HG03060 (cell line): ENCODE data around the gene ISL2.

Source experiments
- ATAC-seq: cut with Tn5 transposase; IDR thresholded peaks from one replicate; pipeline ENCODE4 v1.9.1; 2021; ENCODE audit warnings: low read depth, moderate number of reproducible peaks; ENCODE audit not compliant: unreplicated experiment

Gene ISL2

DNA sequence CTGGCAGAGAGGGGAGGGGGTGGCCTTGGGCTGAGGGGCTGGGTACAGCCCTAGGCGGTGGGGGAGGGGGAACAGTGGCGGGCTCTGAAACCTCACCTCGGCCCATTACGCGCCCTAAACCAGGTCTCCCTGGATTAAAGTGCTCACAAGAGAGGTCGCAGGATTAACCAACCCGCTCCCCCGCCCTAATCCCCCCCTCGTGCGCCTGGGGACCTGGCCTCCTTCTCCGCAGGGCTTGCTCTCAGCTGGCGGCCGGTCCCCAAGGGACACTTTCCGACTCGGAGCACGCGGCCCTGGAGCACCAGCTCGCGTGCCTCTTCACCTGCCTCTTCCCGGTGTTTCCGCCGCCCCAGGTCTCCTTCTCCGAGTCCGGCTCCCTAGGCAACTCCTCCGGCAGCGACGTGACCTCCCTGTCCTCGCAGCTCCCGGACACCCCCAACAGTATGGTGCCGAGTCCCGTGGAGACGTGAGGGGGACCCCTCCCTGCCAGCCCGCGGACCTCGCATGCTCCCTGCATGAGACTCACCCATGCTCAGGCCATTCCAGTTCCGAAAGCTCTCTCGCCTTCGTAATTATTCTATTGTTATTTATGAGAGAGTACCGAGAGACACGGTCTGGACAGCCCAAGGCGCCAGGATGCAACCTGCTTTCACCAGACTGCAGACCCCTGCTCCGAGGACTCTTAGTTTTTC lies 4.9 kb downstream of the ISL2 start:
- no peak for ATAC-seq

DNA sequence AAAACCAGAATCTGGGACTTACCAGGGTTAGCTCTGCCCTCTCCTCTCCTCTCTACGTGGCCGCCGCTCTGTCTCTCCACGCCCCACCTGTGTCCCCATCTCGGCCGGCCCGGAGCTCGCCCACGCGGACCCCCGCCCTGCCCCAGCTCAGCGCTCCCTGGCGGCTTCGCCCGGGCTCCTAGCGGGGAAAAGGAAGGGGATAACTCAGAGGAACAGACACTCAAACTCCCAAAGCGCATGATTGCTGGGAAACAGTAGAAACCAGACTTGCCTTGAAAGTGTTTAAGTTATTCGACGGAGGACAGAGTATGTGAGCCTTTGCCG lies 5.4 kb downstream of the ISL2 start:
- no peak for ATAC-seq

DNA sequence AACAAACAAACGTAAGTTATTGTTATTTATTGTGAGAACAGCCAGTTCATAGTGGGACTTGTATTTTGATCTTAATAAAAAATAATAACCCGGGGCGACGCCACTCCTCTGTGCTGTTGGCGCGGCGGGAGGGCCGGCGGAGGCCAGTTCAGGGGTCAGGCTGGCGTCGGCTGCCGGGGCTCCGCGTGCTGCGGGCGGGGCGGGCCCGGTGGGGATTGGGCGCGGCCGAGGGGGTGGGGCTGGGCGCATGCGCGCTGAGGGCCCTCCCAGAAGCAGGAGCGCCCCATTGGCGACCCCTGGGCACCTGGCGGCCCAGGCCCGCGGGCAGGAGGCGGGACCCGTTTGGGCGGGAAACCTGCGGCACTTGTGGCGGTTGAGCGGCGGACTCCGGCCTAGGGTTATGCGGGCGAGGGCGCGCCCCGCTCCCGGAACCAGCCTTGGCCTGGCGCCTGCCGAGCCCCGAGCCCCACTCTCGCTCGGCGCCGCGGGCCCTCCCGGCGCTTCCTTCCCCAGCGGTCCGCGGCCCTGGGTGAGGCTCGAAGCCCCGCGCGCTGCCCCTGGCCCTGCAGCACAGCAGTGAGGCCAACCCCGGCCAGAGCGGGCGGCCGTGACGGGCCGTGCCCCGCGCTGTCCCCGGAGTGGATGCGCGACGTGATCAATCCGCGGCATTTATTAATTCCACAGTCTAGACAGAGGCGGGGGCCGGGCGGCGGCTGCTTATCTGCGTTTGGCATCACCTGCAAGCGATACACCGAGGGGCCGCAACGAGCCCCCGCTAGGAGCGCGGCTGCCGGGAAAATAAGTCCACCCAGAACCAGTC lies 6.0 kb downstream of the ISL2 start:
- ATAC-seq, result no peak

DNA sequence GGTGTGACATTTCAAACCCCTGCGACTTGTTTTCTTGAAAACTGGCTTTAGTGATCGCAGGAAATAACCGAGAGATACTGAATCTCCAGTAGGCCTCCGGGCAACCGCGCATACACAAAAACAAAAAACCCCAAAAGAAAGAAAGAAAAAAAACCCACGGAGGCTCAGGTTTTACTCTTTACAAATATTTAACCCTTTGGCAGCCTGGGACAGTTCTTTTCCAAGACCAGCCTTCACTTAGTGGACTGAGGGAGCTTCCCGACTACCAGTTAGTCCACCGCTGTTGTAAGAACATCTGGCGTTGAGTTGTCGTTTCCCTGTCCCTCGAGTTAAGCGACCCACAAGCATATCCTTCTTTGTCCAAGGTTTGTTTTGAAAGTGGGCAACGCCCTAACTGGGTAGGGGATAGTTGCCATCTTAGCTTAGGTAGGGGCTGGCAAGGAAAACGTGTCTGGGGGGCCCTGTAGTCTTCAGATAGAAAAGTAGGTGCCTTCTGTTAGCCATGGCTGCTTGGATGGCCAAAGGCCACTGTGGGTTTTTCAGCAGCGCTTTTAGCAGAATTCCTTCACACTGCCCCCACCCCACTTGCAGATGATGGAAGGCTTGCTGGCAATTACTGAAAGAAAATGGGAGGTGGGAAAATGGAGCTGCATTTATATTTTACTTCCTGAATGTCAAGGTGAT lies 6.9 kb downstream of the ISL2 start:
- ATAC-seq, result no peak

DNA sequence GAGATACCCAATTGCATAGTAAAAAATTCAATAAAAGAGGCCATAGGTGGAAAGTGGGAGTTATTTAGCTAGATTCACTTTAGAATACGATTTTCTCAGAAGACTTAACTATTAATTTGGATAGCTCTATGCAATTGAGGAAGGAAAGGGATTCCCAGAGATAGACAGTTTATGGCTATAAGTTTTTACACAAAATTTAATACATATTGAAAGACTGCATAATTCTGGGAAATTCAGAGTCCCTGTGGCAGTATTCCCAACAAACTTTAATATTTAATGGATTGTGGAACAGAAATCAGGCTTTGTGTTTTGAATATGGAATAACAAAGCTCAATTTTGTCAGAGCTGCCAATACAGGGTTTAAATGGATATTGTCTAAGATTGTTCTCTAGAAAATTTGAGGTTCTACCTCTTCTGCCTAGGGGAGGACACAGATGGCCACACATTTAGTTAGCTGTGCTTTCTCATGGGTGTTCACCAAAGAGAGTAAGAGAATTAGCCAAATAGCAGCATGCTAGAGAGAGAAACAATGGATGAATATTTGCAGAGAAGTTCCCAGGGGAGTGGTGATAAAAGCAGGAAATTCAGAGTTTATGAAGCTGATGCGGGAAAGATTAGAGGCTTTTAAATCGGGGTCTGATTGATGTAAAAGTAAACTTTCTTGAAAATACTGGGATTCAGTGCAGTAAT lies 8.5 kb downstream of the ISL2 start:
- ATAC-seq, result no peak

DNA sequence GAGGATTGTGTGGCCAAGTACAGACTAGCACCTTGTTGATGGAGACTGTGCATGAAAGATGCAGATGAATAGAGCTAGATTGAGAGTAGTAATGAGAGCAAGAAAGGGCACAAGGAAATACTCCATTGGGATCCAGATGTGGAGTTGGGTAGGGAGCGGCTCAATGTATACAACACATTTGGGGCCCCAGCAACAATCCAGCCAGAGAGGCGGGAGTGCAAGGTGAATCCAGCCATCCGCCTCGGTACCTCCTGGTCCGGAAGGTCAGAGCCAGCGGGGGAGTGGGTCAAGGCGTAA lies 9.0 kb downstream of the ISL2 start:
- ATAC-seq, result no peak

DNA sequence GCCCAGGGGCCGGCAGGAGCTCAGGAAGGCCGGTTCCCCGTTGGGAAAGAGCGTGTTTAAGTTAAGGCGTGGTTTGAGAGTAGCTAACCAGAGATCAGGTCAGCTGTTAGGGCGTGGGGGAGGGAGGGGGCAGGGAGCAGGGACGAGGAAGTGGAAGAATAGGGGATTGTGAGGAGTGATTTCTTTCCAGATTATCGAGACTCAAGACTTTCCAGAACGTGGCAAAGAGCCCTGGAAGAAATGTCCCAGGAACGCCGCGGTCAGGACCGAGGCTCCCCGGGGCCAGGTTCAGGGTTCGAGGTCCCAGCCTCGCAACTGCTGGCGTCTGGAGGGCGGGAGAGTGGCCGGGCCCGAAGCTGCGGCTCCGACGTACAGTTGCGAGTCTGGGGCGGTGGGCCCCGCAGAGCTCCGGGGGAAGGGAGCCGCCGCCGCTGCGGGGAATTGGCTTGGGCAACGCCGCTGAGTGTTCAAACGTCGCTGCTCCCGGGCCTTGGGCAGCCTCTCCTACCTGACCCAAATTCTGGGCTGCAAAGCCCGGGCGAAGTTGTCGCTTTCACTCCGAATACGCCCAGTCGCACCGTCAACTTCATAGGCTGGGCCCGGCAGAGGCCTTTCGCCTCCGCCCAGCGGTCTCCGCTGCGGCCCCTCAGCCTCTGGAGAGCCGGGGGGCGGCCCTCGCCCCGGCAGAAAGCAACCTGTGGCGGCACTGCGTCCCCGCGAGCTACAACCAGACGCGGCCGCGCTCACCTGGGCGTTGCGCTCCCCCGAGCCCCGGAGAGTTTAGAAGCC lies 9.5 kb downstream of the ISL2 start:
- no peak for ATAC-seq

DNA sequence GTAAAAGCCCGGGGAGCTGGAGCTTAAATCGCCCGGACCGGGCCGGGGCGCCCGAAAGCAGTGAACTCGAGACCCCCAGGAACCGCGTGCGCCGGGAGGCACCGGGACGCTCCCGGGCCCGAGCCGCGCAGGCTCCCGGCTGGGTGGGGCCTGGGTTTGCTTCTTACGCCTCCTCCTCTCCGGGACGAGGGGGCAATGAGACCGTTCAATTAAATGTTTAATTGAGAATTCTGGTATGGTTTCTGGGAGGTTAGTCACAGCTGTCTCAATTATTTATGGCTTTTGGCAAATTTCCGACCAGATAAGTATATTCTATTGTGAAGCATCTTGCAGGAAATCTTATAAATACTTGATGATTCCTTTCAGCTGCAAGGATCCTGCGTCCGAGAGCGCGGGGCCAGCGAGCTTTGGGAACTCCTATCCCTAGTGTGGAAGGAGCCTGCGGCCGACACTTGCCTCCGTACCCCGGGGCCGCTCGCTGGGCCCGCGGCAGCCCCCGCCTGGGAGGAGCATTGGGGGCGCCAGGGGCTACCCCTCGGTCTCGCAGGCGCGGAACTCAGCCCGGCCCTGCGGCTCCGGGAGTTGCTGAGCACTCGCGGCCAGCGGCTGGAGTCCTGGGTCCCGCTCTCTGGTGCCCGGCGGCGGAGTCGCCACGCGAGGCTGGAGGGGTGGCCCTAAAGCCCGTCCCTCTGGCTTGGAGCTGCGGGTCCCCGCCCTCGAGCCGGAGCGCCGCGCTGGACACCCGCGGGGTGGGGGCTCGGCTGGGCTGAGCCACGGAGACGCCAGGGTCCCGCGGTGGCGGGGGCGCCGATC lies 10.3 kb downstream of the ISL2 start:
- no peak for ATAC-seq

DNA sequence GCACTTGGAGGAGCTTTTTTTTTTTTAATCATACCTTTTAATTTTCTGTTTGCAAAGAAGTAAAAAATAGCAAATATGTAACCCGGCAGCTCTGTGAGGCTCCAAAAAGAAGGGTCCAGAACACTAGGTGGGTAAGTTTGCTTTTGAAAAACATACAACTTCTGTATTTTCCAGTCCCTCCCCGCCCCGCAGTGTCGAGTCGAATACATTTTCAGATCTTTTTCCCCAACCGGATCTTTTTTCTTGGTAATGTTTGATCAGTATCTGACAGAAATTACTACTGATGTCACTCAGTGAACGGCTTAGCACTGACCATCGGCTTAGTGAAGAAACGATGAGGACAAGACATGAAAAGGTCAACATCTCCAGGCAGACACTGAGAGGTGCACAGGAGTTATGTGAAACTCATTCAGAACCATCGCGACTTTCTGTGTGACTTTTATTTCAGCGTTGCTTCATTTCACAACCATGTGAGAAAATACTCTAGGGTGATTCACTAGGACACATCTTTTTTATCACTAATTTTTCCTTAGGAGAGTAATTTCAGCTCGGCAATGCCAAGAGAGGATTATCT lies 11.0 kb downstream of the ISL2 start:
- ATAC-seq, result no peak

DNA sequence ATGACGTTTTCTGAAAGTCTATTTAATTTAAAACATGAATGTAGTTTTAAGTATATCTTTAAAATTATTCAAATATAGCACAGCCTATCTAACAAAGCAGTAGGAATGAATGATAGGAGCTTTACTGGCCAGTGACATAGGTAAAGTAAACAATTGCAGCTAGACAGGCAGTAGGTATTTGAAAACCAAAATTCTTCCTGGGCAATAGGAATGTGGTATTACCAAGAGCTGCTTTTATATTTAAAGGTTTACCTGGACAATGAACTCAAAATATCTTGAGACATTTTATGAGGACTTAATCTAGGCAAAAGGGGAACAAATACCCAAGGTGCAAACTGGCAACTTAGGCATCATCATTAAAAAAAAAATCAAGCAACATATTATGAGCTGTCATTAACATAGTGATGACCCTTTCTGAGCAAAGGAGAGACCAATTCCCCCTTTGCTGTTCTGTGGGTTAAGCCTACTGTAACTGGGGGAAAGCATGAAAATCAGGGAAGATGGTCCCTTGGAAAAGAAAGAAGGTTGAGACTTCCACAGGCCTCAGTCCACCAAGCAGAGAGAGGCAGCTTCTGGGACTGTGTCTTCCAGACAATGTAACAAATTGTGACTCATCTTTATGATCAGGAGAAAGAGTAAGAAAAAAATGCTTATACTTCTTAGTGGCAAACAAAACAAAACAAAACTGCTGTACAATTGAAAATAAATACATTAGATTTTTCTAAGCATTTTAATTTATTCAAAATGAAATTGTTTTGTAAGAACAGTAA lies 12.9 kb downstream of the ISL2 start:
- no peak for ATAC-seq

DNA sequence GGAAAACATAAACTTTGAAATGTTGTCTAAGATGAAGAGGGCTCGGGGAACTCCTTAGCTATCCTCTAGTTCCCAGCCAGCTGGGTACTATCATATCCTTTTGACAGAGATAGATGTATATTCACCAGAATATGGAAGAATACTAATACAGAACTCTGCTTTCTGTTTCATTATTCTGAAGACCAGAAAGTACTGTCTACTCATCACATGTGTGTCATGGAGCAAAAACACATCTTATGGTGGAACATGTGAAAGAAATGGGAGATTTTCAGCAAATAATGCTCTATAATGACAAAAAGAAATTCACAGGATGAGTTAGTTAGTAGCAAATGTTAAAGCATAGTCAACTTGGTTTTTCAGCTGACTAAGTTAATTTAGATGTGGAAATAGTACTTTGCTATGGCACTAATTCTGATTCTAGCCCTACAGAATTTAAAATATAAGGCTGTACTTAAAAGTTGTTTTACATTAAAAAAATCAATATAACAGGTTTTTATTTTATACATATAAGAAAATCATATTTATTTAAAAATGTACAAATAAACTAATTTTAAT lies 16.5 kb downstream of the ISL2 start:
- ATAC-seq, result no peak

DNA sequence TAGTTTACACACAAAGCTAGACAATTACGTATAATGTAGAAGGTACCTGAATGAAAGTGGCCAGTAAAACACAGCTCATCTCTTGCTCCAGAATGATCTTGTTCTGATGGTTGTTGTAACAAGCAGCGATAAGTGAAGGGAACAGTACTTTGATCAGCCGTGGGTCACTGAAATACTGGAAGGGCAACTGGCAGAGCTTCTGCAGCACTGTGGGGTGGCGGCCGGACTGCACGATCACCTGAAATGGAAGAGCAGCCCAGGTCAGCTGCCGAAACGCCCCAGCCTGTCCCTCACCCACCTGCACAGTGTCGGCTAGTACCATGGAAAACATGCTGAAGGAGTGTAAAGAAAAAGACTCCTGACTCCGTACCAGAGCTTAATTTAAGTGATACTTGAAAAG lies 17.3 kb downstream of the ISL2 start:
- no peak for ATAC-seq

DNA sequence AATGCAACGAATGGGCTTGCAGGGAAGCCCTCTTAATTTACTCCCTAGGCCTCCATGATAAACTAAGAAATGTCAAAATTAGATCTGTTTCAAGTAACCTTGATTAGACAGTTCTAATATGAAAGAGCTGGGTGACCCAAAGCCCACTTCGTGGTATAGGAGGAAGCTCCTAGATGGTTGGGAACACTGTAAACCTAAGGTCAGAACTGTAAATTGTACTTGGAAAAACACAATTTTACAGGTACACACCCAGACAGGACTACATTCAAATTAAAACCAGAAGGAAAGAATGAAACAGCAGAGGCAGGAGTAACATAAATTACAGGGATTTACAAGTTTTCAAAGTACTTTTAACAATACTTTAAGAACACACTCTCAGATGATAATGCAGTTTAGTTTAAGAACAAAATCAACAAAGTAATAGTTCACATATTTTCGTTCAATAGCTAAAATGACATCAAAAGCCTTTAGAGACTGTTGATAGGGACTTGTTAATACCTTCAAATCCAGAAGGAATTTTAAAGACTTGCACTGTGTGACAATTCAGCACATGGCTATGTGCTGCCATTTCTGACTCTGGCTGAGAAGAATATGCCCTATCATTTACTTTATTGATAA lies 18.4 kb downstream of the ISL2 start:
- no peak for ATAC-seq

DNA sequence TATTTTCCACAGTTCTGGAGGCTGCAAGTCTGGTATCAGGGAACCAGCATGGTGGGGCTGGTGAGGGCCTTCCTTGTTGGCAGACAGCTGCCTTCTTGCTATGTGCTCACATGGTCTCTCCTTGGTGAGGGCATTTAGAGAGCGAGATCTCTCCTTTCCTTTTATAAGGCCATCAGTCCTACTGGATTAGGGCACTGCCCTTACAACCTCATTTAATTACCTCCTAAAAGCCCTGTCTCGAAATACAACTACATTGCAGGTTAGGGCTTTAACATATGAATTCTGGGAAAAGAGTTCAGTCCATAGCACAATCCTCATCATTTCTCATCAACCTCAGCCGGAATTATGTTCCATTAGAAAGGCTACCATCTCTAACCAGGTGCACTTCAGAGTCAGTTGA lies 21.9 kb downstream of the ISL2 start:
- no peak for ATAC-seq

DNA sequence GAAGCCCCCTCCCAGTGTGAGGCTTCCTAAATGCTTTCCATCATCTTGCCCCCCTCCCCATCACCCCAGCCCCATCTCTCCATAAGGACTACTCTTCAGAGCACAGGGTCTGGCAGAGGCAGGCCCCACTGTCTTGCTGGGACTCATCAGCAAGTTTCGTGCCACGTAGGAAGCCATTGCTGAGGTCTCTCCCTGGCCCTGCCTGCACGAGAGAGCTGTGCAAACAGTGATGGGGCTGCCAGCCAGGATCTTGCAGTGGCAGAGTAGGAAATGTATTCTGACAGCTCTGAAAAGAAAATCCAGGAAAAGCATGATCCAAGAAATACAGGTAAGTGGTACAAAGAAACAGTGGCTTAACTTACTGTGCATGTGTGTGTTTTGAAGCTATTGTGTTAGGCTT lies 22.6 kb downstream of the ISL2 start:
- ATAC-seq, result no peak

DNA sequence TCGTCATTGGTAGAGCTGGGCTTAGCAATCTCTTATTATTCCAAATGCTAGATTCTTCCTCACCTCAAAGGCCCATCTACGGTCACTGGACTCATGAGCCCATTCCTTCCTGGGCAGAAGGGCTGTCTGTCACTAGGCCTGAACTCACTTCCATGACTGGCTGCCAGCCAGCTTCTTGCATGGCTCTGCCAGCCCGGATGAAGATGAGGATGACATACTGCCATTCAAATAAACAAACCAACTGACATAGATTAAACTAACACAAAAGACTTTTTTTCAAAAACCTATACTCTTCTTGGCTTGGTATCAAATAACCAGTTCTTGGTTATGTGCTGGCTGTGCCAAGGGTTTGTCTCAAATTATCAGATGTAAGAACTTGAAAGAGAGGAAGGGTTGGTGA lies 23.8 kb downstream of the ISL2 start:
- ATAC-seq, result no peak

DNA sequence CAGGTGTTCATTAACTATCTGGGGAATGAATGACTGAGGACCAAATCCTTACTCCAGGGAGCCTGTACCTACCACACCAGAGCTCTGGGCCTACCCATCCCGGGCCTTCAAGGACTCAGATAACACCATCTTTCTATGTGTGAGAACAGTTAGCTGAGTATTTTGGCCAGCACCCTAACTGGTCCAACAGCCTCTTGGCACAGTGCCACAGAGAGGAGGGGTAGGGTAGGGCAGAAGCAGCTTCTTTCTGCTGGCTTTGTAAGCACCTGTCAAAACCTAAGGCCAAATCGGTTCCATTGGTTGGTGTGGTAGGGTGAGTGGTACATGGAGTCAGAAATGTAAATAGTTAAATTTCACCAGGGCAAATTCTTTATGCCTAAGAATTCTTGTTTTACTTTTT lies 26.7 kb downstream of the ISL2 start:
- ATAC-seq, result no peak

DNA sequence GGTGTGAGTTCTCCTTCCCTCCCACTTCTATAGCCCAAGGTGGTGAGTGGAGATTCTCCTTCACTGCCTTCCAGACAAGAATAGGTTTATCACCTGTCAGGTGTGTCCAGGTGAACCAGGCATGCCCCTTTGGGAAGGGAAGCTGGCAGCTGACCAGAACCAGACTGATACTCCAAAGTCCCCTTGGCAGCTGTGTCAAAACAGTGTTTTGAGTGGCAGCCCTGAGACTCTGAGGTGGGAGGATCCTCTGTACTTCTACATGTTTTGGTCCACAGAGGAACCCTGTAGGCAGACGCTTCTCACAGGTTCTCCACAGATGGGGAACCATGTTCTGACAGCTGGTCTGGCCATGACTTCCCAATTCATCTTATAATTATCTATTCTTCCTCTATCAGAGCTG lies 30.1 kb downstream of the ISL2 start:
- no peak for ATAC-seq
